ENCODE results near the gene SRC. TPM values are rescaled to one million over a fixed set of nuclear protein-coding genes. Genes with fewer than 3 reads are reported as not detected.
A peak's percentile ranks its signal among the peaks of the same experiment; 100 is the strongest.

The SRC gene
- total RNA-seq, 3 donors from 2014 or later: 111 to 155 (median 132) TPM

DNA sequence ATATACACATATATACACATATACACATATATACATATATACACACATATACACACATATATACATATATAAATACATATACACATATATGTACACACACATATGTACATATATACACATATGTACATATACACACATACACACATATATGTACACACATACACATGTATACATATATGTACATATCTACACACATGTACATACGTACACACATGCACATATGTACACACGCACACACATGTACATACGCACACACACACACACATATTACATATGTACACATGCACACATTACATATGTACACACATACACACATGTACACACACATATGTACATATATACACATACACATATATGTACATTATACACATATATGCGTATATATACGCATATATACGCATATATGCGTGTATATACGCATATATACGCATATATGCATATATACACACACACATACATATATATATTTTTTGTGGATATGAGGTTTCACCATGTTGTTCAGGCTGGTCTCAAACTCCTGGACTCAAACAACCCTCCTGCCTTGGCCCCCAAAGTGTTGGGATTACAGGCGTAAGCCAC, 27.2 kb downstream of the SRC start:
- no peak overlapping the region for H3K4me3 ChIP-seq
- no peaks in the 10 kb centered on the region for H3K9me3 ChIP-seq
- TF ChIP-seq, protein P1, sequence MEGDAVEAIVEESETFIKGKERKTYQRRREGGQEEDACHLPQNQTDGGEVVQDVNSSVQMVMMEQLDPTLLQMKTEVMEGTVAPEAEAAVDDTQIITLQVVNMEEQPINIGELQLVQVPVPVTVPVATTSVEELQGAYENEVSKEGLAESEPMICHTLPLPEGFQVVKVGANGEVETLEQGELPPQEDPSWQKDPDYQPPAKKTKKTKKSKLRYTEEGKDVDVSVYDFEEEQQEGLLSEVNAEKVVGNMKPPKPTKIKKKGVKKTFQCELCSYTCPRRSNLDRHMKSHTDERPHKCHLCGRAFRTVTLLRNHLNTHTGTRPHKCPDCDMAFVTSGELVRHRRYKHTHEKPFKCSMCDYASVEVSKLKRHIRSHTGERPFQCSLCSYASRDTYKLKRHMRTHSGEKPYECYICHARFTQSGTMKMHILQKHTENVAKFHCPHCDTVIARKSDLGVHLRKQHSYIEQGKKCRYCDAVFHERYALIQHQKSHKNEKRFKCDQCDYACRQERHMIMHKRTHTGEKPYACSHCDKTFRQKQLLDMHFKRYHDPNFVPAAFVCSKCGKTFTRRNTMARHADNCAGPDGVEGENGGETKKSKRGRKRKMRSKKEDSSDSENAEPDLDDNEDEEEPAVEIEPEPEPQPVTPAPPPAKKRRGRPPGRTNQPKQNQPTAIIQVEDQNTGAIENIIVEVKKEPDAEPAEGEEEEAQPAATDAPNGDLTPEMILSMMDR (IDR thresholded peaks at IDR 0.05): no peak
- no peaks in the 10 kb centered on the region for H3K4me1 ChIP-seq (ENCODE audit: low read depth)
- intact Hi-C loops (cut with DNase I, micrococcal nuclease): no loop called here
- no peak for ATAC-seq
- DNase-seq: no peak
- H3K36me3 ChIP-seq (ENCODE audit: low read depth): no peaks in the 10 kb centered on the region

DNA sequence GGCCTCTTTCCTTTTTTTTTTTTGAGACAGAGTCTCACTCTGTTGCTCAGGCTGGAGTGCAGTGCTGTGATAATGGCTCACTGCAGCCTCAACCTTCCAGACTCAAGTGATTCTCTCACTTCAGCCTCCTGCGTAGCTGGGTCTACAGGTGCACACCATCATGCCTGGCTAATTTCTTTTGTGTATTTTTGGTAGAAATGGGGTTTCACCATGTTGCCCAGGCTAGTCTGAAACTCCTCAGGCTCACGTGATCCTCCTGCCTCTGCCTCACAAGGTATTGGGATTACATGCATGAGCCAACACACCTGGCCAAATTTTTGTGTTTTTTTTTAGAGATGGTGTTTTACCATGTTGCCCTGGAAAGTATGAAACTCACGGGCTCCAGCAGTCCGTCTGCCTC, 29.3 kb downstream of the SRC start:
- DNase-seq: no peak
- ATAC-seq: no peak
- TF ChIP-seq, protein P1 (IDR thresholded peaks at IDR 0.05): no peak
- intact Hi-C loops (cut with DNase I, micrococcal nuclease): no loop called here
- H3K9me3 ChIP-seq: no peaks in the 10 kb centered on the region
- H3K4me3 ChIP-seq: no peak overlapping the region
- peaks cover 4% of the 10 kb centered on the region for H3K4me1 ChIP-seq (ENCODE audit: low read depth)
- H3K36me3 ChIP-seq (ENCODE audit: low read depth): no peaks in the 10 kb centered on the region

DNA sequence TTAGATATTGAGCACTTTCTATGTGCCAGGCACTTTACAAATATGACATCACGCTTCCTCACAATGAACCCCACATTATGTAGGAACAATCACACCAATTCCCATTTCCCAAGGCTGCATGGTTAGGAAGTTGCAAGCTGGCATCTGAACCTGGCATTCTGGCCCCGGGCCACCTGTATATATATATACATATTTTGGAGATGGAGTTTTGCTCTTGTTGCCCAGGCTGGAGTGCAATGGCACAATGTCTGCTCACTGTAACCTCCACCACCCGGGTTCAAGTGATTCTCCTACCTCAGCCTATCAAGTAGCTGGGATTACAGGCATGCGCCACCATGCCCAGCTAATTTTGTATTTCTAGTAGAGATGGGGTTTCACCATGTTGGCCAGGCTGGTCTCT, 30.4 kb downstream of the SRC start:
- no peaks in the 10 kb centered on the region for H3K36me3 ChIP-seq (ENCODE audit: low read depth)
- DNase-seq (no peak), ATAC-seq (no peak)

DNA sequence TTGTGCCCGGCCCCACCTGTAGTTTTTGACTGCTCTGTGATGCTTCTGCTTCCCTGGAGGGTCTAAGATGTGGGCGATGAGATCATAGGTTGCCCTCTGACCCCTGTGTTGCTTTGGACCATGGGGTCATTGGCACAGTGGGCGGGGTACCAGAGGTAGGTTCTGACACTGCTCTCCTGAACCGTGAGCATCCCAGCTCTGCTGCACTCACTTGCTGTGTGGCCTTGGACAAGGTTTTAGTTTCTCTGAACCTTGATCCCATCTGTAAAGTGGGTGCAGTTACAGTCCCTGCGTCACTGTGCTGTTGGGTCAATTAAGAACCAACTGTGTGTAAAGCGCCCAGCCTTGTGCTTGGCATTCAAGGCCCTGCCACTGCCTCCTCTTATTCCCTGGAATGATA, 30.9 kb downstream of the SRC start:
- Histone ChIP-seq H3K4me3 (no peak overlapping the region), H3K4me1 (ENCODE audit: low read depth) (peaks cover 11% of the 10 kb centered on the region), H3K36me3 (ENCODE audit: low read depth) (no peaks in the 10 kb centered on the region), H3K9me3 (no peaks in the 10 kb centered on the region)
- DNase-seq: peak in 1 of 3 donors; percentile 42
- peak; percentile 11 for ATAC-seq
- TF ChIP-seq, protein P1 (IDR thresholded peaks at IDR 0.05): no peak
- intact Hi-C loops (cut with DNase I, micrococcal nuclease): no loop called here

More for the DNA sequence above, 30.4 kb downstream of the SRC start:
- no peak overlapping the region for H3K4me3 ChIP-seq
- peaks cover 11% of the 10 kb centered on the region for H3K4me1 ChIP-seq (ENCODE audit: low read depth)
- TF ChIP-seq, protein P1 (IDR thresholded peaks at IDR 0.05): no peak
- no peaks in the 10 kb centered on the region for H3K9me3 ChIP-seq
- intact Hi-C loops (cut with DNase I, micrococcal nuclease): no loop called here

DNA sequence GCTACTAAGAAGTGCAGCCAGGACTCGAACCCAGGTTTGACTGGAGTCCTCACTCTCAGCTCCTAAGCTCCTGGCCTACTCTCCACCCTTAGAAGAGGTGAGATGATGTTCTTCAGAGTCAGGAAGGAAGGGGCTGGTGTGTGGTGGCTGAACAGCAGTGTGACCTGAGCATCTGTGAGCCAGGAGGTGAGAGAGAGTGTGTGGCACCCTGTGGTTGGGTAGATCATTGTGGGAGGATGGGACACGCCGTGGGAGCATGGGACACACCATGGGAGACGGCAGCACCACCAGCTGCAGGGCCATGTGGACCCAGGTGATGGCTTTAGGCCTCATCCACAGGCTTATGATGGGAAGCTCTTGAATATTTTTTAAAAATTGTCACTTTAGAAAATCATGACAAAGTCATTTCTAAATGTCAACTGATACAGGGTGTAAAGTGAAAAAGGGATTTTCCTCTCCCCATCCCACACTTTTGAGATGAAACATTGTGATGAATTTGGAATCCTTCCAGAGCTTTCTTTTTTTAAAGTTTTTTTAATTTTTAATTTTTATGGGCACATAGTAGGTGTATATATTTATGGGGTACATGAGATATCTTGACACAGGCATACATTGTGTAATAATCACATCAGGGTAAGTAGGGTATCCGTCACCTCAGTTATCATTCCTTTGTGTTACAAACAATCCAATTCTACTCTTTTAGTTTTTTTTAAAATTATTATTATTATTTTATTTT, 31.6 kb downstream of the SRC start:
- Histone ChIP-seq H3K9me3 (no peaks in the 10 kb centered on the region), H3K4me3 (no peak overlapping the region), H3K4me1 (ENCODE audit: low read depth) (peaks cover 11% of the 10 kb centered on the region), H3K36me3 (ENCODE audit: low read depth) (no peaks in the 10 kb centered on the region)
- TF ChIP-seq, protein P1 (IDR thresholded peaks at IDR 0.05): no peak
- DNase-seq (no peak), ATAC-seq (no peak)
- intact Hi-C loops (cut with DNase I, micrococcal nuclease): no loop called here

Measured in mucosa of descending colon (tissue), 3 donors.